Astrocyte (in vitro differentiated cells and primary cell): ENCODE measurements around the gene NRG3.

Experiments
- EZH2 ChIP-seq: IDR thresholded peaks from 2 replicates; pipeline ENCODE4 v1.6.1; 2012; ENCODE audit warnings: mild to moderate bottlenecking, low read length, inconsistent platforms; ENCODE audit not compliant: insufficient read depth
- TF ChIP-seq, protein P1 (sequence below): IDR thresholded peaks from 2 replicates; pipeline ENCODE4 v1.5.1; 2011; ENCODE audit warnings: low read depth, mild to moderate bottlenecking, inconsistent platforms, low read length, moderate library complexity; ENCODE audit not compliant: insufficient read depth

GRCh38 chr10:82161264-82161663 lies 286.3 kb downstream of the NRG3 start:
- TF ChIP-seq, protein P1, sequence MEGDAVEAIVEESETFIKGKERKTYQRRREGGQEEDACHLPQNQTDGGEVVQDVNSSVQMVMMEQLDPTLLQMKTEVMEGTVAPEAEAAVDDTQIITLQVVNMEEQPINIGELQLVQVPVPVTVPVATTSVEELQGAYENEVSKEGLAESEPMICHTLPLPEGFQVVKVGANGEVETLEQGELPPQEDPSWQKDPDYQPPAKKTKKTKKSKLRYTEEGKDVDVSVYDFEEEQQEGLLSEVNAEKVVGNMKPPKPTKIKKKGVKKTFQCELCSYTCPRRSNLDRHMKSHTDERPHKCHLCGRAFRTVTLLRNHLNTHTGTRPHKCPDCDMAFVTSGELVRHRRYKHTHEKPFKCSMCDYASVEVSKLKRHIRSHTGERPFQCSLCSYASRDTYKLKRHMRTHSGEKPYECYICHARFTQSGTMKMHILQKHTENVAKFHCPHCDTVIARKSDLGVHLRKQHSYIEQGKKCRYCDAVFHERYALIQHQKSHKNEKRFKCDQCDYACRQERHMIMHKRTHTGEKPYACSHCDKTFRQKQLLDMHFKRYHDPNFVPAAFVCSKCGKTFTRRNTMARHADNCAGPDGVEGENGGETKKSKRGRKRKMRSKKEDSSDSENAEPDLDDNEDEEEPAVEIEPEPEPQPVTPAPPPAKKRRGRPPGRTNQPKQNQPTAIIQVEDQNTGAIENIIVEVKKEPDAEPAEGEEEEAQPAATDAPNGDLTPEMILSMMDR: no peak
- no peak for TF ChIP-seq EZH2
